Thoracic aorta endothelial cell (primary cell): Measurements from ENCODE around the gene TFAP2B. TPM values are rescaled to one million over a fixed set of nuclear protein-coding genes. Genes with fewer than 3 reads are reported as not detected.

Experiments
- total RNA-seq: library from RNA; depleted of rRNA; stranded (reverse); fragments of >200 nt; gene quantifications from 2 replicates; pipeline ENCODE4 v1.2.3, GENCODE V29; 2012

The TFAP2B gene
- total RNA-seq, result not detected in 2 replicates

GRCh38 chr6:50818673-50819072, at the start of gene TFAP2B:
TFAP2B (plus strand) TSS chr6:50818871; CDS start chr6:50818892, 21 bp downstream.

Other genes starting within 250 kb of the TFAP2B start
- not detected in 2 replicates for gene TFAP2D, start 105.3 kb upstream of the TFAP2B start, total RNA-seq